Skeletal muscle satellite cell (primary cell): ENCODE data around the gene TBC1D16.

ENCODE experiments used
- H3K27me3 ChIP-seq: 2 replicates; pipeline ENCODE4 v1.7.0; 2013; ENCODE audit warnings: low read length; ENCODE audit not compliant: control insufficient read depth, insufficient read depth
- H3K36me3 ChIP-seq: 2 replicates; pipeline ENCODE4 v1.7.0; 2013; ENCODE audit warnings: mild to moderate bottlenecking, control low read depth, low read length; ENCODE audit not compliant: insufficient read depth
- H3K4me1 ChIP-seq: 2 replicates; pipeline ENCODE4 v1.7.0; 2013; ENCODE audit warnings: low read length; ENCODE audit not compliant: control insufficient read depth, insufficient read depth
- H3K4me2 ChIP-seq: 2 replicates; pipeline ENCODE4 v1.7.0; 2013; ENCODE audit warnings: mild to moderate bottlenecking, low read length
- H3K4me3 ChIP-seq: 2 replicates; pipeline ENCODE4 v1.7.0; 2013; ENCODE audit warnings: low read length
- H3K9ac ChIP-seq: 2 replicates; pipeline ENCODE4 v1.7.0; 2013; ENCODE audit warnings: mild to moderate bottlenecking, low read depth, low read length, moderate library complexity
- H3K9me3 ChIP-seq: replicated peaks from 2 replicates; pipeline ENCODE4 v1.7.0; 2013; ENCODE audit warnings: mild to moderate bottlenecking, control low read depth, low read length

Gene TBC1D16

DNA sequence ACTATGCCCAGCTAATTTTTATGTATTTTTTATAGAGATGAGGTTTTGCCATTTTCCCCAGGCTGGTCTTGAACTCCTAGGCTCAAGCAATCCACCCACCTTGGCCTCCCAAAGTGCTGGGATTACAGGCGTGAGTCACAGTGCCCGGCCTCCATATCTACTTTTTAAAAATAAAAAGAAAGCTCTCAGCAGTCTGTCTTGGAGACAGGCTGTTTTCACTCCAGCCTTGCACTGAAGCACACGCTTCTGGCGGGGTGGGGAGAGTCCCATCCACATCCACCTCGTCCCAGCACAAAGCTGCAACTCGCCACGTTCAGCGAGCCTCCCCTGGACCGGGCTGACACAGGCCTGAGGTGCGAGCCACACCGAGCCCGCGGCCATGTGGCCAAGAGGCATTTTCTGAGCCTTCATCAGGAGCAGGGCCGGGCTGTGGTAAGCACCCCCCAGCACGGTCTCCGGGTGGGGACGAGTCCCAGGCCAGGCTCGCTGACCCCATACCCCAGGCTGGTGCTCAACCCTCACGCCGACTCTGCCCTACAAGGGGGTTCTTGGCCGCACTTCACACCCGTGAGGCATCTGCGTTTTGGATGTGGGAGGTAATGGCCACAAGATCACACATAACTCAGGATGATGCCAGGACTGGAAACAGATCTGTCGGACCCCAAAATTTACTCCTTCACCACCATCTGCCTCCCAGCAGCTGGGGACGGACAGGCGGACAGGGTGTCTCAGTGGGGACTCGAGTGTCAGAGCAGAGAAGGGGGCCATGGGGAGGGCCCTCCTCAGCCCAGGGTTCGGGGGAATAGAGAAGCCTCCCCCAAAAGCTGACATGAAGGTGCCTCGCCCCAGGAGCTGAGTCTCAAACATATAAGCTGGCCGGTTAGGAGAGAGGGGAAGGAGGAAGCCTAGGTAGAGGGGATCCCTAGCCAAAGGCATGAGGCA, 28.6 kb downstream of the TBC1D16 start:
- Histone ChIP-seq H3K4me1 (peaks cover 6% of the 10 kb centered on the region), H3K4me2 (no peak overlapping the region), H3K4me3 (no peak overlapping the region), H3K9ac (no peak overlapping the region), H3K36me3 (peaks cover 10% of the 10 kb centered on the region), H3K9me3 (no peaks in the 10 kb centered on the region), H3K27me3 (no peaks in the 10 kb centered on the region)

DNA sequence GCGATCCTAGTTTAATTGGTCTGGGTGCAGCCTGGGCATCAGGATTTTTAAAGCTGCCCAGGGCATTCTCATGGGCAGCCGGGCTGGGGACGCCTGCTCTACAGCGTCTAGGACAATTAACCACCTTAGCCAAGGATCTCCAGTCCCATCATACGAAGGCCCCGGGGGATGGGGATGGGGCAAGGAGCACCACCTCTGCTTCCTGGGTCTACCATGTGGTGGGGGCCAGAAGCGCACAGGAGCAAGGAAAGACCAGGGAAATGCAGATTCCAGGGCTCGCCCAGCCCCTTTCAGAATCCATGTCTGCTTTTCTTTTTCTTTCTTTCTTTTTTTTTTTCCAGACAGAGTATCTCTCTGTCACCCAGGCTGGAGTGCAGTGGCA, 29.3 kb downstream of the TBC1D16 start:
- no peaks in the 10 kb centered on the region for H3K27me3 ChIP-seq
- H3K9me3 ChIP-seq, result no peaks in the 10 kb centered on the region
- peaks cover 6% of the 10 kb centered on the region for H3K4me1 ChIP-seq
- H3K4me3 ChIP-seq, result no peak overlapping the region
- H3K36me3 ChIP-seq, result peaks cover 12% of the 10 kb centered on the region
- no peak overlapping the region for H3K9ac ChIP-seq
- no peak overlapping the region for H3K4me2 ChIP-seq

DNA sequence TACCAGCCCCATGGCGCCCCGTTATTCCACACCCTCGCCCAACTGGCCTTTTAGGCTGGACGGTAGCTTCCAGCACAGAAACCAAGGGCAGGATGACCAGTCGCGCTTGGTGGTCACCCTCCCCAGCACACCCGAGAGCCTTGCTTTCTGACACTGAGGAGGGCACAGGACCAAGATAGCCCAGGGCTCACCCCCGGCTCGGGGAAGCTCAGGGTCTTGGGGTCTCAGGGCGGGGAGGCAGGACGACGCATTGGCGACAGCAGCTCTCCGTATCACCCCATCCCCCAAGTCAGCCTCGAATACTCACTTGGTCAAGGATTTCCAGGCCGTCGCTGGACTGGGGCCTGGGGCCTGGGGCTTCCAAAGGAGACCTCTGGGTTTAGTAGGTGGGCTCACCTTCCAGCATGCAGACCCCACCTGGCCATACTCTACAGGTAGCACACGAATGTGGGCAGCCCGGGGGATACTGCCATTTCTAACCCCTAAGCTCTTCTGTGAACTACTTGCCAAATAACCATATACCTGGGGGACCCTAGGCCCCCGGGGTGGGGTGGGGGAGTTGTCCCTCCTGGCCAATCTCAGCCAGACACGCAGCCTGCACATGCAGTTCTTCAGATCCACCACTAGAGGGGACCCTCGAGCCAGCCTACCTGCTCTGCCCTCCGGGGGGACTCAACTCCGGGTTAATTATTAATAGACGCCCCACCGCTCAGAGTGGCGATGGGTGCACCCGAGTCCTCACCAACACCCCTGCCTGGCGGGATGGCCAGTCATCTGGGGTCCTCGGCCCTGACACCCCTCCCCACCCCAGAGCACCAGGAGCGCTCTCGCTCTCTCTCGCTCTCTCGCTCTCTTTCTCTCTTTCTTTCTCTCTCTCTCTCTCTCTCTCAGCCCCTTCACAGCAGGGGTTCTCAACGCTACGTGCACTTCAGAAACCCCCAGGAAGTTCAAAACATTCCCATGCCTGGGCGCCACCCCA, 30.0 kb downstream of the TBC1D16 start:
- Histone ChIP-seq H3K9me3 (no peaks in the 10 kb centered on the region), H3K4me1 (peaks cover 6% of the 10 kb centered on the region), H3K36me3 (peaks cover 12% of the 10 kb centered on the region), H3K9ac (no peak overlapping the region), H3K4me3 (no peak overlapping the region), H3K27me3 (no peaks in the 10 kb centered on the region), H3K4me2 (peak overlapping the region; percentile 39)

DNA sequence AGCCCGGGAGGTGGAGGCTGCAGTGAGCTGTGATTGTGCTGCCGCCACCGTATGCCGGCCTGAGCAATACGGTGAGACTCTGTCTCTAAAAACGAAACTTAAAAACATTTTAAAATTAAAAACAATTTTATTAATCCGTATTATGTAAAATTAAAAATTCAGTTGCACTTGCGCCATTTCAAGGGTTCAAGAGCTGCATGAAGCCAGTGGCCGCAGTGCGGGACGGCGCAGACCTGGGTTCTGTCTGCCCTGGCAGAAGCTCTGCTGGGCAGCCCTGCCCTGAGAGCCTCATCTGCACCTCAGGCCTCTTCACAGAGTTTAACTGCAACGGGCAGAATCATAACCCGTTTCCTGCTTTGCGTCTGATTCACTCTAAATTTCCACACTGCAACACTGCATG, 31.7 kb downstream of the TBC1D16 start:
- Histone ChIP-seq H3K4me1 (peaks cover 6% of the 10 kb centered on the region), H3K36me3 (peaks cover 5% of the 10 kb centered on the region), H3K9me3 (no peaks in the 10 kb centered on the region), H3K4me3 (no peak overlapping the region), H3K27me3 (no peaks in the 10 kb centered on the region), H3K4me2 (no peak overlapping the region), H3K9ac (no peak overlapping the region)

DNA sequence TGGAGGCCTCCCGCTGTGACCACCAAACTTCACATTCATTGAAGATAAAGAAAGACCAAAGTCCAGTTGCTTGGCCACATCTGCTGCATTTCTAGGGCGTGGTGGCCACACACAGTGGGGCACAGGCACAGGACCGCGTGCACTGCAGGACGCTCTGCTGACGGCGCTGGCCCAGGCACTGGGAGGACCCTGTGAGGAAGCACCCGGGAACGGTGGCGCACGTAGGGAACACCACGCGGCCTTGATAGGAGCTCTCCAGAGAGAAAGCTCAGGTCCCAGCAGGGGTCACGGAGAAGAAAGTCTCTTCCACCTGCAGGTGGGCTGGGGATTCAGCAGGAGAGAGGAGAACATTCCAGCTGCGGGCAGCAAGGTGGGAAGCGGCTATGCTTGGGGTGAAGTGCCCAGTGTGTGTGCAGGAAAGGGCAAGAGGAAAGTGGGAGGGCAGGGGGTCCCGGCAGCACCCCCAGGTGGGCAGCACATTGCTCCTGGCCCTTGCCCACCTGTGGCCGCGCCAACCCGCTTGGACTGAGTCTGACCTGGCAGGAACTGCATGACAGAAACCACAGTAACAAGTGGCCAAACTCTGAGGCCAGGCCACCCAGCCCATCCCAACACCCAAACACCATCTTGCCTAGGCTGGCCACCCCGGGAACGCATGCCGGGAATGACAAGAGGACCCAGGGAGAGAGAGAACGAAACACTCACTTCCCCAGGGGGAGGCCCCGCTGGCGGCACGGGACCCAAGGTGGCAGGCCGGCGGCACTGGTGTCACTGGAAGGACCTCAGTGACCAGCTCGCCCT, 32.8 kb downstream of the TBC1D16 start:
- Histone ChIP-seq H3K9me3 (no peaks in the 10 kb centered on the region), H3K36me3 (peaks cover 5% of the 10 kb centered on the region), H3K4me3 (no peak overlapping the region)

DNA sequence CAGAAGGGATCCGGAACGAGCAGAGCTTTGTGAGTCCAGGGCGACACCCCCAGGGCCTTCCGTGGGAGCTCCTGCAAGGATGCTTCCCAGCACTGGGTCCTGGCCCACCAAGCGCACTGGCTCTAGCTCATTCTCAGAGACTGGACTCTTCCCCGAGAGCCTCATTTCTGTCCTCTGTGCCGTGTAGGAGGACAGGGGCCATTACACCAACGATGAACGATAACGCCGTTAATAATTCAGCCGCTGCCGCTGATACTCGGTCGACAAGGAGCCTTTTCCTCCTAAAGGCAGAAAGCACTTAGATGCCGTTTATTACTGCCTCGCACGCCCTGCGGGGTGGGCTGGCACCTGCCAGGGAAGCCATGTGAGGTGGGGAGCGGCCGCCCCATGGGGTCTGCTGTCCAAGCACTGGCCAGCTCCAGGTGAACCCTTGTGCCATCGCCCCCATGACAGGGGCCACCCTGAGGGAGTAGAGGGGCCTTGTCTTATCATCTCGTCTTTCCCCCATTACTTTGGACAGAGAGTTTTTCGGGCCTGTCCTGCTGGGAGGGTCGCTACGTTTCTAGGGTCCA, 33.5 kb downstream of the TBC1D16 start:
- Histone ChIP-seq H3K4me1 (no peaks in the 10 kb centered on the region), H3K36me3 (peaks cover 5% of the 10 kb centered on the region), H3K27me3 (no peaks in the 10 kb centered on the region), H3K9ac (no peak overlapping the region), H3K4me2 (no peak overlapping the region), H3K9me3 (no peaks in the 10 kb centered on the region), H3K4me3 (no peak overlapping the region)

More for the DNA sequence above, 32.8 kb downstream of the TBC1D16 start:
- H3K4me2 ChIP-seq, result no peak overlapping the region
- H3K4me1 ChIP-seq, result no peaks in the 10 kb centered on the region
- no peaks in the 10 kb centered on the region for H3K27me3 ChIP-seq
- no peak overlapping the region for H3K9ac ChIP-seq

DNA sequence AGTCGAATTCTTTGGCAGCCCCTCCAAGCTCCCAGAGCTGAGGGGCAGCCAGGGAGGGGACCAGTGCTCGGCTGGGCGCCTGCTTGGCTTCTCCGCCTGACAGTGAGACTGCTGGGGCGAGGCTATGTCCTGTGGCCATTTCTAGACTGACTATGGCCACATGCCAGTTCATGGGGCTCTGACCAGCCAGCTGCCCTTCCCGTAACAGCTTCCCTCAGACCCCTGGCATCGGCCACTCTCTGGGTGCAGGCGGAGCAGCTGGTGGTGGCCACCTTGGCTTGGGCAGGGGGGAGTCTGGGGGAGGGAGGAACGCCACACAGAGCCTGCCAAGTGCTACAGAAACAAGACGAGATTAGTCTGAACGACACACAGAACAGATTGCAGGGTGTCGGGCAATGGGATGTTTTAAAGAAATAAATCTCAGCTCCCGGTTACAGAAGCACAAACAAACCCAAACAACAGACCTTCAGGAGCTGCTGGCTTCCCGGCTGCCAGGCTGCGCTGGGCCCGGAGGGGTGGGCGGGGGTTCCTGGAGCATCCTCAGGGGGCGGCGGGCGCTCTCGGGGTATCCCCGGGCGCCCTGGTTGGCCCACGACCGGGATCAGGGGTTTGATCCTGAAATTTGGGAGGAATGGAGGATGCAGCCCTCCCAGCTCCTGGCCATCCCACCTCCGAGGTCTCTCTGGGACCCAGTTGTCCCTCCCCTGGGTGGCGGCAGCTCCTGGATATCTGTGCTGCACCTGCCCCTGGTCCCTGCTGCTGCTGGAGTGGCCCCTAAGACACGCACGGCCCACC, 34.5 kb downstream of the TBC1D16 start:
- H3K9ac ChIP-seq, result no peak overlapping the region
- peaks cover 5% of the 10 kb centered on the region for H3K36me3 ChIP-seq
- H3K4me3 ChIP-seq, result no peak overlapping the region
- no peaks in the 10 kb centered on the region for H3K4me1 ChIP-seq
- H3K4me2 ChIP-seq, result no peak overlapping the region
- H3K27me3 ChIP-seq, result no peaks in the 10 kb centered on the region
- H3K9me3 ChIP-seq, result no peaks in the 10 kb centered on the region

DNA sequence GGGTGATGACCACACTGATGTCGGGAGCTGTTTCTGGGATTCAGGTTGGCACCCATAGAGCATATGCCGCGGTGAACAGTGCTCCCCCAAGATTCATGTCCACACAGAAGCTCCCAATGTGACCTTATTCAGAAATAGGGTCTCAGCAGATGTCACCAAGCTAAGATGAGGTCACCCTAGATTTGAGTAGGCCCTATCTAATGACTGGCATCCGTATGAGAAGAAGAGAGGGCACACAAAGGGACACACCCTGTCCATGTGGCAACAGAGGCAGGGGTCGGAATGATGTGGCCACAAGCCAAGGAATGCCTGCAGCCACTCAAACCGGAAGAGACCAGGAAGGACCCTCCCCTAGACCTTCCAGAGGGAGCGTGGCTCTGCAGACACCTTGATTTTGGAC, 35.5 kb downstream of the TBC1D16 start:
- Histone ChIP-seq H3K9ac (no peak overlapping the region), H3K27me3 (no peaks in the 10 kb centered on the region), H3K36me3 (peaks cover 5% of the 10 kb centered on the region), H3K4me3 (no peak overlapping the region), H3K4me1 (no peaks in the 10 kb centered on the region), H3K9me3 (no peaks in the 10 kb centered on the region), H3K4me2 (no peak overlapping the region)

DNA sequence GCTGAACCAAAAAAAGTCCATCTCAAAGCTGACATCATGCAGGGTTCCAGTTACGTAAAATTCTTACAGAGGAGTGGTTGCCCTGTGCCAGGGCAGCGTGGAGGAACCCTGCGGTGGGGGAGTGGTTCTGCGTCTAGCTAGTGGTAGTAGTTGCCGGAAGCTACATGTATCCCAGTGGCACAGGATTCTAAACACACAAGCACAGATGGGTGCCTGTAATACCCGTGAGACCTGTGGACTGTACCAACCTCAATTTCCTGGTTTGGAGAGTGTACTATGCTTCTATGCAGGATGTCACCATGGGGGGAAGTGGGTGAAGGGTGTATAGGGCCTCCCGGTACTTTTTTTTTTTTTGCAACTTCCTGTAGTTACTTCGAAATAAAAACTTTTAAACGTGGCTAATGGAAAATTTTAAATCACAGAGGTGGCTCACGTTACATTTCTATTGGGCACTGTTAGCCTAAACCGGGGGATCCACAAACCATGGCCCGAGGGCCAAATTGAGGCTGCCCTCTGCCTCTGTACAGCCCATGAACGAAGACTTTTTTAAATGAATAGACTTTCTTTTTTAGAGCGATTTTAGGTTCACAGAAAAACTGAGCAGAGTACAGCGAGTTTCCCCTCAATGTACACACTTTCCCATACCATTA, 38.5 kb downstream of the TBC1D16 start:
- no peaks in the 10 kb centered on the region for H3K9me3 ChIP-seq
- peaks cover 2% of the 10 kb centered on the region for H3K36me3 ChIP-seq
- no peak overlapping the region for H3K9ac ChIP-seq
- no peaks in the 10 kb centered on the region for H3K27me3 ChIP-seq
- H3K4me1 ChIP-seq, result peaks cover 11% of the 10 kb centered on the region
- no peak overlapping the region for H3K4me3 ChIP-seq
- H3K4me2 ChIP-seq, result no peak overlapping the region

DNA sequence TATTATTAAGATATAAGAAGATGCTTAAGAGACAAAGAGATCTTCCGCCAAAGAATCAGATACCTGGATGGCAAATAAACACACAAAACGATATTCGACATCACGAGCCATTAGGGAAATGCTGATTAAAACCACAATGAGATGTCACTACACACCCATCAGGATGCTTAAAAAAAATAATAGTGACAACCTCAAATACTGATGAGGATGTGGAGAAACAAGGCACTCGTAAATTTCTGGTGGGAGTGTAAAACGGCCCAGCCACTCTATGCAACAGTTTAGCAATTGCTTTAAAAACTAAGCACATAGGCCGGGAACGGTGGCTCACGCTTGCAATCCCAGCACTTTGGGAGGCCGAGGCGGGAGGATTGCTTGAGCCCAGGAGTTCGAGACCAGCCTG, 39.4 kb downstream of the TBC1D16 start:
- no peak overlapping the region for H3K4me3 ChIP-seq
- peaks cover 15% of the 10 kb centered on the region for H3K4me1 ChIP-seq
- H3K9ac ChIP-seq, result no peak overlapping the region
- H3K4me2 ChIP-seq, result no peak overlapping the region
- no peaks in the 10 kb centered on the region for H3K27me3 ChIP-seq
- no peaks in the 10 kb centered on the region for H3K36me3 ChIP-seq
- H3K9me3 ChIP-seq, result no peaks in the 10 kb centered on the region
